Activated CD8-positive, alpha-beta memory T cell treated with anti-CD3 and anti-CD28 coated beads, Interleukin-2, amount 50 U/mL, for 1 hour (primary cell): ENCODE results near the gene CTNNA2.

Experiments
- DNase-seq: peaks from one replicate; pipeline ENCODE4 v3.0.0-alpha.2; 2020; ENCODE audit errors: extremely low read depth

Gene CTNNA2

DNA sequence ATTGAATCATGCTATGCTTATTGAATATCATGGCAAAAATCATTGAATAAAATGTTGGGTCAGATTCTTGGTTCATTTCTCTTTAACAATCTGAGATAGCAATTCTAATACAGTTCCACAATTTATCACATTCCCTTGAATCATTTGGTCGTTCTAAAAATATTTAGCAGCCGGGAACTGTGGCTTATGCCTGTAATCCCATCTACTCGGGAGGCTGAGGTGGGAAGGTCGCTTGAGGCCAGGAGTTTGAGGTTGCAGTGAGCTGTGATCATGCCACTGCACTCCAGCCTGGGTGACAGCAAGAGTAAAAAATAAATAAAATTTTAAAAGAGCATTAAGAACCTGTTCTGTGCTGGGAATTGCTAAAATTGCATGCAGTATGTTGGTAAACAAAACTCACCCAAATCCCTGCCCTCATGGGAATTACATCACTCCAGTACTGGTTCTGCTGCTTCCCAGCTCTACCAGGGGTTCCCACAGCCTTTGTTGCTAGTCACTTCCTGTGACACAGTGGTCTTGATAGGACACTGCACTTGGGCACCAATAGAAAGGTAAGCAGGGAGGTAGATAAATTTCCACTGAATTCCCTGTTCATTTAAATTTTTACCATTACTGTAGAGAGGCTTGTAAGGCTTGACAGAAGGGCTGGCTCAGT, 200.4 kb downstream of the CTNNA2 start:
- no peak for DNase-seq

DNA sequence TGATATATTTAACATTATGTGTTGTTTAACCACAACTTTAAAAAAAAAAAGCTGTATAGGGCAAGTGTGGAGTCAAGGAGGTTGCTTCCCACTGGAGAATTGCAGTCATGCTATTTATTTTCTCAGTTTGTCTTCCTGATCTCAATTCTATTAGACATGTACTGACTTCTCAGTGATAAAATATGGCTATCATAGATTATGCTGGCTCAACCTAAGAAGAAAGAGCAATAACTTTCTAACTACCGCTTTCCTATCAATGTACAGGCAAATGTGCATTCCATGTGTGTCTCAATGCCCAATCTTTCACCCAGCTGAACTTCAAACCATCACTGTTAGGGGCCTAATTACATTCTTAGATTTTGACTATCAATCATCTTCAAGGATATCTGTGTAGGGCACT, 201.4 kb downstream of the CTNNA2 start:
- no peak for DNase-seq

DNA sequence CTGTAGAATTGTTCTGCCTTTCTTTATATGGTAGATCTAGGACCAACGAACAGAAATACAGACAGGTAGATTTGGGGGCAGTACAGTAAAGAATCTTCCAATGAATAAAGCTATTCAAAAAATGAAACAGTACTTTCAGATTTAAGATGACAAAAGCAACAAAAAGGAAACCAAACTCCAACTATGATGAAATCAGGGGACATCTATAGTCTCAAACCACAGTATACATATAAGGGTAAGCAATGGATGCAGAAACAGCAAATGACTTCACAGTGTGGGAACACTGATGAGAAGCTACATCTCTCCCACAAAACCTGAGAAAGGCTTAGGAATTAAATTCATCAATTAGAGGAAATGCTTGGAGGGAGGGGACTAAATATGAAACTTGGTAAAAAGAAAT, 202.5 kb downstream of the CTNNA2 start:
- no peak for DNase-seq

DNA sequence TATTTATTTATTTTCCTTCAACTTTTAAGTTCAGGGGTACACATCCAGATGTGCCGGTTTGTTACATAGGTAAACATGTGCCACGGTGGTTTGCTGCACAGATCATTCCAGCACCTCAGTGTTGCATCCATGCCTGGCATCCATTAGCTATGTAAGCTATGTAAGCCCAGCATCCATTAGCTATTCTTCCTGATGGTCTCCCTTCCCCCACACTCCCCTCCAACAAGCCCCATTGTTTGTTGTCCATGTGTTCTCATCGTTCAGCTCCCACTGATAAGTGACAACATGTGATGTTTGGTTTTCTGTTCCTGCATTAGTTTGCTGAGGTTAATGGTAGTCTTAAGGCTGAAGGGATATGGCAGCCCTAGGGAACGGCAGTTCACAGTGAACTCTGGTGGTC, 203.4 kb downstream of the CTNNA2 start:
- DNase-seq: no peak

DNA sequence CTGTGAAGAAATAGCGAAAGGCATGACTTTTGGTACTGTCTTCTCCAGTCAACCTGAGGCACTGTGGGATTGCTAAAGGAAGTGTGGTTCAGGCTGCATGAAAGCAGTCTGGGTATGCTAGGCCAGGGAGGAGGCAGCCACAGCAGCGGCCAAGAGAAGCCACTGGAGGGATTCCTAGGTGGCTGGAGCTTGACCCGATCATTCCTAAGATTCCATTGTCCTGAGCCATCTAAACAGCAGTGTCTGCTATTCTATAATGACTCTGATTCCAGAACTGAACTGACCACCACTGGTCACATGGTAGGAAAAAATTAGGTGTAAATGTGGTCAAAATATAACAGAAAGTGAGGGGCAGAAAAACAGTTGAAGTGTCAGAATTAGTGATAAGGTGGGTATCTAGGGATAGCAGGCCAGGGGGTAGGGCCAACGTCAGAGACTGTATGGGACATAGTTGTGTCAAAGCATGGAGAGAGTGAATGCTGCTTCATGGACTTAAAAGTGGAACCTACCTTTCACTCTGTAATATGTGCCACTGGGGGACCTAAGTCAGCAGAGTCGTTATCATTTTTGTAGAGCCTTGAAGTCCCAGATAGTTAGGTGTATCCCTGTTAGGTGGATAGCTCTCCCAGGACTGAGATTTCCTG, 204.6 kb downstream of the CTNNA2 start:
- DNase-seq: no peak

DNA sequence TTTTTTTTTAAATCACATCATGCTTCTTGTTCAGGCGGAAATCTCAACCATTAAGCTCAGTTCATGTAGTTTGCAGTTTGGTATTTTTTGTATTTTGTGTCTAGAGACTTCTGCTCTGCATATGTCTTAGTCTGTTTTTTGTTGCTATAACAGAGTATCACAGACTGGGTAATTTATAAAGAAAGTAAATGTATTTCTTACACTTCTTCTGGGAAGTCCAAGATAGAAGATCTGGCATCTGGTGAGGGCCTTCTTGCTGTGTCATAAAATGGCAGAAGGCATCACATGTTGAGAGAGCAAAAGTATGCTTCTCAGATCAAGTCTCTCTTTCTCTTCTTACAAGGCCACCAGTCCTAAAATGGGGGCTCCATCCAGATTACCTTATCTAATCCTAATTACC, 208.2 kb downstream of the CTNNA2 start:
- no peak for DNase-seq

DNA sequence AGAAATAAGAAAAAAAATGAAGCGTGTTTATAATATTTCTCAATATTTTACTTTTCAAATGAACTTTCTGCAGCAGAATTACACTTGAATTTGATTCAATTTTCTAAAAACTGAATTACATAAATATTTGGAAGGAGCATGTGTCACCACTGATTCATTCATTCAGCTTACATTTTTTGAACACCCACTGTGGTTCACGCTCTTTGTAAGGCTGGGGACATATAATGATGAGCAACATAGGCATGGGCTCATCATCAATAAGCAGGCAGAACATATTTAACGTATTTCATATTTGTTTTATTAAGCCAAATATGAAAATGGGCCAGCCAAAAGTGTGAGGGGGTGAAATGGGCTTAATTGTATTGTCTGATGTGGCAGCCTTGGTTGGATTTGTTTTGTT, 209.1 kb downstream of the CTNNA2 start:
- DNase-seq: no peak

DNA sequence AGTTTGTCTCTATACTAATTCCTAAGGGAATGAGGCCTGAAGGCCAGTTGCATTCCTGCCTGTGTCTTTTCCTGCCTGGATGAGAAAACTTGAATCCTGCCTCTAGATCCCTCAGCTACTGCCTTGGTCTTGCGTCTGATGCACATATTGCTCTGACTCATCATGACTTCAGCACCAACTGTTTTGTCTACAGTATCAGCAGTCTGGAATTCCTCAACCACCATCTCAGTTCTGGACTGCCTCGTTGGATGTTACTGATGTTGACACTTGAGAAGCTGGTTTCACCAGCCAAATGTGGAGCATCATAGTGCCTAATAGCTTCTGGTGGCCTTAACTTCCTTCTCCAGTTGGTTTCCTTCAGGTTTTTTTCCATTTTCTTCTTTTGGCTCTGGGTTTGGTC, 211.0 kb downstream of the CTNNA2 start:
- no peak for DNase-seq

DNA sequence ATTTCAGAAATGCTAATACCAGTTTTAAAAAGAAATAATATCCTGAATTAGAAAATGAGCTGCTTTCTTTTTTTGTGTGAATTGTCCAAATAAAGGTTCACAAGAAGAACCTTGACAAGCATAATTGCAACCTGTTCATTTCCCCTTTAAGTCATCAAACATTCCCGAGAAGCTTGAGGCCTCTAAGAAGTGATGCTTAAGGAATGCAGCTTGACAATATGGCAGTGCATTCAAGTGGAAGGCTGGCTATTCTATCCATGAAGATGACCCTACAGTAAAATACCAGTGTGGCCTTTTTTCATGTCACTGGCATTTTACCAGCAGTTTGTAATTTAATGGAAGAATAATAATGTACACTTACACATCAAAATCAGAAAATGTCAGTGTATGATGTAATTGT, 216.7 kb downstream of the CTNNA2 start:
- no peak for DNase-seq

DNA sequence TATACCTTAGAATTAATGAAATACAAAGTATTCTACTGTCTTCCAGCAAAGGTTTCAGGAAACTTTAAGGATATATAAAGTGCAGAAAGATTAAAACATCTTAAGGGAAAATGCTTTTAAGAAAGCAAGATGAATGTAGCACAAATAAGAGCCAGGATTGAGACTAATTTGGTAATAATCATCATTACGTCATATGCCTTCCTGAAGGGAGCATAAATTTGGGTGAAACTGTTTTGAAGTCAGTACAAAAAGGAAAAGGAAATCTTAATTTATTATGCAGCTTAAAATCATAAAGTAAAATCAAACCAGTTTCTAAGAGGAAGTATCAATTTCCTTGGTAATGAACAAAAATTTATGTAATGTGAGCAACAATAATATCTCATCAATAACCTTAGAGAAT, 221.7 kb downstream of the CTNNA2 start:
- DNase-seq: no peak

DNA sequence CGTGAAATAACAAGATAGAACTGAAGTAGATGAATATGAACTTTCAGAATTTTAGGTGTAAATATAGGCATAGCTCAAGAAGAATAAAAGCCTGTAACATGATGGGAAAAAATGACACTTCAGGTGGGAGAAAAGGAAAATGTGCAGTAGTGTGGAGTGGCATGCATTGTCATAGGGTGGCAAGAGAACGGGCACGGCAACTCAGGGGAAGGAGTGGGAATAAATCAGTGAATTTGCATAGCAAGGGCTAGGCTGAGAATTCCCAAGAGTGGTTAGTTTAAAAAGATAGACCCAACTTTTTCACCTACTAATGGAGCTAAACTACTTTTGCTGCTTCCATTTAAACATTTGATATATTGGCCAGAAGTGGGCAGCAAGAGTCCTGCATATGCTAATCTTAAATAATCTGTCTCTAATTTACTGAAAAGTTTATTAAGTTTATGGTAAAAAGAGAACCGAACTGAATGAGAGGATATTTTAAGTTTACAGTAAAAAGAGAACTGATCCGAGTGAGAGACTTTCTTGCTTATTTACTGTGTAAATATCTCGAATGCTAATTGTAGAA, 228.1 kb downstream of the CTNNA2 start:
- no peak for DNase-seq

DNA sequence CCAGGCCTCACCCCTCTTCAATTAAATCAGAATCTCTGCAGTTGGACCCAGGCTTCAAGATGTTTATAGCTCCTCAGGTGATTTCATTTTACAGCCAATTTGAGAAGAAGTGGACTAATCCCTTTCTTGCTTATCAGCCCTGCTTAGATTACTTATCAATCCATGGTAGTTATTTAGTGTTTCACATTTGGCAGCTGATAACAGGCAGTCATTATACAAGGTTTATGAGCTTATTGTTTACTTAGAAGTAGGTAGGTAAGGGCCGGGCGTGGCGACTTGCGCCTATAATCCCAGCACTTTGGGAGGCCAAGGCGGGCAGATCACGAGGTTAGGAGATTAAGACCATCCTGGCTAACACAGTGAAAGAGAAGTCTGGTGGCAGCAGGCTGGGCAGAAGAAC, 237.5 kb downstream of the CTNNA2 start:
- DNase-seq: no peak

DNA sequence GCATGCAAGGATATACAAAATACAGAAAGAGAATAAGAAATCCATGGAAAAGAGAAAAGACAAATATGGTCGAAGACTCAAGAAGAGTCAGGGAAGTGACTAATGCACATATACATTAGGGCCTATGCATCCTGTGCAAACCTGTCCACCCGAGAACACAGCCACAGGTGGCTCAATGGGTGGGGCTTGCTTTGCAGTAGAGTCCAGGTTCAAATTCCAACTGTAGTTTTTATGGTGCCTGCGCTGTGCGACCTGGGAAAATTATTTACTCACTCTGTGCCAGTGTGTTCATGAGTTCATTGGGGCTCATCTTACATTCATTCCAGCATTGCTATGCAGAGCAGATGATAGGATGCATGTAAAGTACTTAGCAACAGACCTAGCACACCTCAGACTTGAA, 244.7 kb downstream of the CTNNA2 start:
- DNase-seq: no peak

DNA sequence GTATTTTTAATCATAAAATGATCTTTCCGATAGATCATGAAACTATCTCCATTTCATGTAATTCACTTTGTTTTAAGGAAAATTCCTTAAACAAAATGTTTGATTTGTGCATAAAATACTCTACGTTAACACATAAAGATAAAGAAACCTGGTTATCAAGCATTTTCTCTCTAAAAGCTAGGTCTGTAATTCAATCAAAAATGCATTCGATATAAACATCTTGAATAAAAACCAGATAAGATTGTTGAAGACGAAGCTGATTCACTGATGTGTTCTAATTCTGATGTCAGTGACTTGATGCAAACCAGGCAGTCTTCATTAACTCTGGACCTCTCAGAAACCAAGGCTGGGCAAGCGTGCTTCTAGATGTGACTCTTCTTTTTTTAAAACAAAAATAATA, 245.2 kb downstream of the CTNNA2 start:
- no peak for DNase-seq

DNA sequence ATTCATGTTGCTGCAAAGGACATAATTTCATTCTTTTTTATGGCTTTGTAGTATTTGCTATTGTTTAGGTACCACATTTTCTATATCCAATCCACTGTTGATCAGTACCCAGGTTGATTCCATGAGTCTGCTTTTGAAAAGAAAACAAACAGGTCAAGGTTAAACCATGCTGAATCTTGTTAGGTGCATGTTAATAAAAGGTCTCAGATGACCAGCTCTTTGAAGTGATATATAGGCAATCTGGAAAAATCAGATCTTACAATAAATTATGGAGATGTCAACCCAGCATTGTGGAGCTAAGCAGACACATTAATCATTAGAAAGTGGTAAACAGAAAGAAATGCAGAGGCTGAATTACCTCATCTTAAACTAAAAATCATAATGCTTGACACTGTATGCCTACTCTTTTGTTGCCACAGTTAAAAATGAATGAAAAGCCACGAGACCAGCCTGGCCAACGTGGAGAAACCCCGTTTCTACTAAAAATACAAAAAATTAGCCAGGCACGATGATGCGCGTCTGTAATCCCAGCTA, 246.0 kb downstream of the CTNNA2 start:
- no peak for DNase-seq

DNA sequence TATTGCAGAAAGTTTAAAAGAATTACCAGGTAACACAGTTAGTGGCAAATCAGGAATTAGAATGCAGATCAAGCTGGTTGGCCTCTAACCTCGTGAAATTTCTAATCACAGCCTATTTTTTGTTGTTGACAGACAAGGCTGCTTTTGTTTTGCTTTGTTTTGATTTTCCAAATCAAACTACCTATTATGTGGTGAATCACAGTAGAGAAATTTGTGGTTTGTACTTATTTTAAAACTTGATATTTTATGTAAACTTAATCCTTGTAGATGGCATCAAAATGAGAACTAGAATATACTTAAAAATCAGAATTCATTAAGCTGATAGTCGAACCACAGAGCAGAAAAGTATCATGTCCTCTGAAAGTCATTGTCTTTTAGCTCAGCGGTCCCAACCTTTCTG, 258.1 kb downstream of the CTNNA2 start:
- DNase-seq: no peak

DNA sequence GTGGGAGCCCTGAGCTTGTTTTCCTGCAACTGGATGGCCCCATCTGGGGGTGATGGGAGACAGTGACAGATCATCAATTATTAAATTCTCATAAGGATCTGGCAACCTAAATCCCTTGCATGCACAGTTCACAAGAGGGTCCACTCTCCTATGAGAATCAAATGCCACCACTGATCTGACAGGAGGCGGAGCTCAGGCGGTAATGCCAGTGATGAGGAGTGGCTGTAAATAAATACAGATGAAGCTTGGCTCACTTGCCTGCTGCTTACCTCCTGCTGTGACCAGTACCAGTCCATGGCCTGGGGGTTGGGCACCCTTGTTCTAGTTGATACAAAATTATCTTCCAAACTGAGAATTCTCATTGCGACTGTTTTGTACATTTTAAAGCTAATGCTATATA, 258.6 kb downstream of the CTNNA2 start:
- no peak for DNase-seq

DNA sequence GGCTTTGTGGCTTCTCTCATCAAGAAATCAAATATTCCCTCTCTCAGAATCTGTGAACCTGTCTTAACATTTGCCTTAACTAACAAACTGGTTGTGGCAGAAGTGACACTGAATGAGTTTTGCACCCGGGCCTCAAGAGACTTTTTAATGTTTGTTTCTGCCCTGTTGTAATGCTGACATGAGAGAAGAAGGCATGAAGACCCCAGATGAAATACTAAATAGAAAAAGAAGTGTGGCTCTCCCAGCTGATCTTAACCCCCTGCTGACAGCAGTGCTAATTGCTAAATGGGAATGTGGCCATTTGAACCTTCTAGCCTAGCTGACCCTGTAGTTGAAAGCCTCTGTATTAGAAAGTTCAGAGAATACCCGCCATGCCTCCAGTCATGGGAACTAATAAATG, 261.2 kb downstream of the CTNNA2 start:
- DNase-seq: no peak

DNA sequence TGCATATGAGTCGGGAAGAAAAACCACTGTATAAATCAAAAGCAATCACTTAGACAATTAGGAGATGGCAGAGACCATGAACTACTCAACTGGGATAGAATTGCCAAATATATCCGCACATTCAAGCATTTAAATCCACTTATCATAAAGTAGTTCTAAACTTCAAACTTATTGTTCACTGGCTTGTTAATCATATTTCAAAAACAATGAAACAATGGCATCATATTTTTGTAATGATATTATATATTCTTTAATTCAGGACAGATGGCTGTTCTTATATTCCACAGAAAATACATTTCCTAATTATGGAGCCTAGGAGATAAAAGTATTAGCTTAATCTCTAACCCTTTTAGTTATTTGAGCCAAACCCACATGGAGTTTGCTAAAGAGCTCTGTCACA, 263.6 kb downstream of the CTNNA2 start:
- no peak for DNase-seq

DNA sequence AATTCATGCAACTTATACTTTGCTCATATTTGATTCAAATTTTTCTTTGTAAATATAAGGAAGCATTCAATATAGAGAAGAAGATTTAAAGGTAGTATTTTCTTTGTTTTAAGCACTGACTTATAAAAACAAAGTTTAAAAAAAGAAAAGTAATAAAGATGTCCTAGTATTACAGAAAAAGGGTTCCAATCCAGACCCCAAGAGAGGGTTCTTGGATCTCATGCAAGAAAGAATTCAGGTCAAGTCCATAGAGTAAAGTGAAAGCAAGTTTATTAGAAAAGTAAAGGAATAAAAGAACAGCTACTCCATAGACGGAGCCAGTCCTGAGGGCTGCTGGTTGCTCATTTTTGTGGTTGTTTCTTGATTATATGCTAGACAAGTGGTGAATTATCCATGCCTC, 267.9 kb downstream of the CTNNA2 start:
- DNase-seq: no peak

DNA sequence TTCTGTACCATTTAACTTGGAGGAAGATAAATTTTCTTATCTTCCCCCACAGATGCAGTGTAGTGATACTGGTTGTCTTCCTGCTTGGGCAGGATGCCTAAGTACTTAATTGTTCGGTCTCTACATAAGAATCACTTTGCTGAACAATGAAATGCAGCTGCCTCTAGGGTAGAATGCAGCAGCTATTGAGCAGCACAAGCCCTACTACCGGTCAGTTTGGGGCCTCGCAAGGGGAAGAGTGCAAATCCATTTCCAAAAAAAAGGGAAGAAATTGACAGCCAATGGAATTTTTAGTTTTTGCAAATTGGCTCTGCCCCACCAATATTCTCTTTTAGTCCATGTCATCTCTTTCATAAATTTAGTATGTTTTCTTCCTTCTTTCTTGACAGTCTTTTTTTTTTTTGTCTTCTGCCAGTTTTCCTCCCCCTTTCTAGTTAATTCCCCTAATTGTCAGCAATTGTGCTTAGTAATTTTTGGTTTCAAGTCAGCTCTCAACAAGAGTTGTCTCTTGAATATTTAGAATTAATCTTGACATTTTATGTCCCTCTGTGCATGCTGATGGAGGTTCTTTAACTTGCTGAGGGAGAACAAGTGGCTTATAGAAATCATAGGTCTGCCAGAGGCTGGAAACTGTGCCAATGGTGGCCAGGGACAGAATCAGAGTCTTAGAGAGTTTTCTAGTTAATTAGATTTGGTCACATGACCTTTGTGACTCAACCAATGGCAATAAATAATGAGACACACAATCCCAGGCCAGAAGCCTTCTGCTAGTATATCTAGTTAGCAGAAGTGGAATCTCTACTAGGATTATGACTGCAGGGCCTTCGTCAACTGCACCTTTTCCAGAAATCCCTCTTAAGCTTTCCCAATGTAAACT, 270.0 kb downstream of the CTNNA2 start:
- no peak for DNase-seq

DNA sequence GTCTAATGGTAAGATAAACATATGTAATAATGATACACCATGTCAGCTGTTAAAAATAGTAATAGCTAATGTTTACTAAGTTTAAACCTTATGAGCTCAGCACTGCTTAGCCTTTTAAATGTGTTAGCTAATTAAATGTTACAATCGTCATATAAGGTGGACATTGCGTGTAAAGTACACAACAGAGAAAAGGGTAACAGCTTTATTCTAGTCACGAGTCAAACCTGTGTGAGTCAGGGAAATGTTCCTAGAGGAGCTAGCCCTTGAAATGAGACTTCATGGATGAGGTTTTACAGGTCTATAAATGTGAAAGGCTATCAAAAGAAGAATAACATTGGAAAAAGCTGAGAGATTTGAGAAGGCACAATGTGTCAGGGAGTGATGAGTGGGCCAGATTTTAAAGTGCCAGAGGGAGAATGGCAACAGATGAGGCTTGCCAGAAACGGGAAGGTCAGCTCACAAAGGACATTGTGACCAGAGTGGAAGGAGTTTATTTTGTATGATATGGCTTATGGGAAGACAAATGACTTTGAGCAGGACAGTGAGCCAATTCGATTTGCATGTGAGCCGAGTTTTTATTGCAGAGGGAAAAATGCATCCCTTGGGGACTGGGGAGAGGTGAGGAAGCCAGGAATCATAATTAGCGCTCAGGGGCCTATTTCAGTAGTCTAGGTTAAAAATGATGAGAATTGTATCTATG, 276.3 kb downstream of the CTNNA2 start:
- no peak for DNase-seq
